ENCODE results near the gene HPS1. TPM values are rescaled to one million over a fixed set of nuclear protein-coding genes. Genes with fewer than 3 reads are reported as not detected.

Gene HPS1
- total and polyA plus RNA-seq, 2 of the 8 experiments (the other 6 are each of a cell fraction or from before 2014, with no cell fraction given) = 38.7 to 61.7 TPM

GRCh38 chr10:98465866-98466265 lies 19.1 kb upstream of the HPS1 start:
- H3K27me3 ChIP-seq (replicated peaks in 1 of 4; ENCODE audit: control insufficient read depth in 3 of 4, extremely low read depth in 1 of 4, insufficient read depth in 3 of 4, low read length in 3 of 4) = peaks cover 0 to 4% (median 1%) of the 10 kb centered on the region in 4 experiments; a peak in 2 of 7 replicates
- peaks cover 0 to 8% (median under 1%) of the 10 kb centered on the region in 4 experiments; a peak in 3 of 7 replicates for H3K4me1 ChIP-seq (replicated peaks in 1 of 4; ENCODE audit: control insufficient read depth in 3 of 4, insufficient read depth in 4 of 4, low read length in 3 of 4)
- H2BK12ac ChIP-seq (ENCODE audit: low read depth, low read length) = no peak overlapping the region
- H3K4me3 ChIP-seq (ENCODE audit: extremely low read depth in 1 of 4, insufficient read depth in 2 of 4, low read depth in 3 of 4, low read length in 4 of 4) = no peak overlapping the region
- H3K23me2 ChIP-seq (ENCODE audit: low read depth, low read length) = no peaks in the 10 kb centered on the region; the same call in 1 of the 2 replicates
- no peaks in the 10 kb centered on the region for H4K20me1 ChIP-seq (replicated peaks in 1 of 2; ENCODE audit: control insufficient read depth in 1 of 2, insufficient read depth in 2 of 2, low read length in 2 of 2)
- H3K18ac ChIP-seq (ENCODE audit: extremely low read depth, low read length) = no peak overlapping the region
- no peak overlapping the region for H3K4me2 ChIP-seq (ENCODE audit: insufficient read depth in 1 of 2, low read depth in 2 of 2, low read length in 2 of 2)
- POLR2A ChIA-PET (ENCODE audit: partially characterized antibody) = interaction anchor here (1.2 kb wide), 1 partner anchor 15 kb away, joined by 3 read pairs; no protein-coding TSS in a partner anchor
- no peak overlapping the region for H4K5ac ChIP-seq (ENCODE audit: insufficient read length, low read depth, low read length)
- H2BK20ac ChIP-seq (ENCODE audit: low read length) = no peak overlapping the region
- H3K4ac ChIP-seq (replicated peaks; ENCODE audit: insufficient read length, low read depth, low read length) = no peak overlapping the region
- H3K27ac ChIP-seq (ENCODE audit: low read depth, low read length) = no peak overlapping the region
- WGBS, 2 experiments (ENCODE audit: extremely low coverage in 1 of 2, insufficient coverage in 1 of 2, insufficient read length in 1 of 2, insufficient replicate concordance in 2 of 2, low coverage in 1 of 2, low lambda C conversion rate in 2 of 2, missing lambda C conversion rate in 1 of 2) = 91% methylated on average over 3 of the region's 3 CpGs; no CpG with 5 or more reads in 1 of the 2 experiments
- H3K79me1 ChIP-seq (ENCODE audit: low read depth, low read length) = no peaks in the 10 kb centered on the region
- H2BK120ac ChIP-seq (replicated peaks; ENCODE audit: low read depth, low read length) = no peak overlapping the region
- no peak overlapping the region for H3K14ac ChIP-seq (ENCODE audit: insufficient read length)
- no peak overlapping the region for H3K23ac ChIP-seq (ENCODE audit: insufficient read length)
- no peaks in the 10 kb centered on the region for H3K79me2 ChIP-seq (ENCODE audit: control insufficient read depth in 1 of 2, insufficient read depth in 2 of 2, low read length in 2 of 2)
- FAIRE-seq (no peak), DNase-seq (ENCODE audit: low read depth in 1 of 2, low spot score in 2 of 2) (no peak)
- H3K36me3 ChIP-seq (ENCODE audit: control insufficient read depth in 2 of 4, insufficient read depth in 4 of 4, low read length in 3 of 4) = no peaks in the 10 kb centered on the region
- H2AK5ac ChIP-seq (ENCODE audit: low read depth, low read length) = no peak overlapping the region
- H2BK5ac ChIP-seq (ENCODE audit: low read depth, low read length) = no peak overlapping the region
- no peak overlapping the region for H3K56ac ChIP-seq (replicated peaks; ENCODE audit: insufficient read length, low read depth, low read length)
- TF ChIP-seq SIX5 (IDR thresholded peaks at IDR 0.05; ENCODE audit: low read depth, low read length) (no peak), JUND (IDR thresholded peaks at IDR 0.05; ENCODE audit: low read length) (no peak), CBX8 (IDR thresholded peaks at IDR 0.05; ENCODE audit: borderline replicate concordance, low read depth, low read length) (no peak), GABPA (IDR thresholded peaks at IDR 0.05; ENCODE audit: borderline replicate concordance, insufficient read depth, low read length) (no peak), TAF1 (IDR thresholded peaks at IDR 0.05; ENCODE audit: low read depth, low read length) (no peak), FOSL1 (IDR thresholded peaks at IDR 0.05; ENCODE audit: insufficient read depth, low read depth, low read length) (no peak), ASH2L (IDR thresholded peaks at IDR 0.05; ENCODE audit: low read length) (no peak), TBP (IDR thresholded peaks at IDR 0.05; ENCODE audit: low read depth, low read length) (no peak), ATF3 (IDR thresholded peaks at IDR 0.05; ENCODE audit: insufficient read depth, low read depth, low read length) (no peak)
- H3K9me3 ChIP-seq (ENCODE audit: insufficient read depth in 2 of 2, low read depth in 1 of 2, low read length in 1 of 2) = no peaks in the 10 kb centered on the region
- no peak overlapping the region for H3K9ac ChIP-seq (replicated peaks in 1 of 4; ENCODE audit: extremely low read depth in 1 of 4, low read depth in 3 of 4, low read length in 3 of 4)
- CTCF ChIA-PET (ENCODE audit: partially characterized antibody) = interaction anchor here (1.1 to 3.5 kb wide), 5 partner anchors 40 to 577 kb away, joined by 3 to 24 read pairs (median 9); no protein-coding TSS in a partner anchor
- no peak overlapping the region for H4K91ac ChIP-seq (replicated peaks; ENCODE audit: insufficient read length, low read length)
- no peak overlapping the region for H2BK15ac ChIP-seq (ENCODE audit: low read length)
- H4K8ac ChIP-seq (ENCODE audit: extremely low read depth, insufficient read depth, low read length) = no peak overlapping the region
- H2AFZ ChIP-seq (ENCODE audit: low read length) = no peak overlapping the region

All from H1 (cell line).